ENCODE data around the gene SLC22A23. TPM values are rescaled to one million over a fixed set of nuclear protein-coding genes. Genes with fewer than 3 reads are reported as not detected.
A peak's percentile ranks its signal among the peaks of the same experiment; 100 is the strongest.

Gene SLC22A23
- total RNA-seq, 4 donors from 2014 or later: 26.6 to 42.6 (median 37.6) TPM

DNA sequence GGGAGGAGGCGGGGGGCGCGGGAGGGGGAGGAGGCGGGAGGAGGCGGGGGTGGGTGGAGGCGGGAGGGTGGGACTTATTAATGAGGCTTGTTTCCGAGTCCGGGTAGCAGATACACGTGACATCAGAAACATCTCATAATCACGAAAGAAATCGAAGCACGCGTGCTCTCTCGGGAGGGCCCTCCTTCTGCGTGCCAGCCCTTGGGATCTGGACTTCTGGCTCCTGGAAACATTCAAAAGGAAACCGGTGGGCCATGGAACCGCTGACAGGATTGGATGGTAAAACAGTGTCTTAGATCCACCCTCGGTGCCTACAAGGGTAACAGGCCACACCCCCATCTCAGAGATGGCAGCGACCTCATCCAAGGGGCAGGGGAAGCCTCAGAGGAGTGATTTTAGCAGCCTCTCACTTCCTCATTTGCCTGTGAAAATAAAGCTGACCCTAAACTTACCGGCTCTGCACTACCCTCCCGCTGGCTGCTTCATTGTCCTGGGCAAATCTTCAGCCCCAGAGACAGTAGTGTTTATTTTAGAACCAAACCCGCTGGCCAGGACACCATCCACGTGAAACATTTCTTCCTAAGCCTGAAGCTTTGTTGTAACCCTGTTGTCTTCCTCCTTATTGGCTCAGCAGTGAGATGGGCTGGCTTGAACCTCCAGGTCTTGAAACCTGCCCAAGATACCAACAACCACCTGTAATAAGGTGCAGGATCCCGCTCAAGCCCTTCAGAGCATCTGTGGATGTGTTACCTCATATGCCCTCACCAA, 100.6 kb downstream of the SLC22A23 start:
- Histone ChIP-seq H3K4me3 (peak overlapping the region in 3 of 4 donors; percentile 31 to 60 (median 38)), H3K27me3 (no peaks in the 10 kb centered on the region), H3K4me1 (peaks cover 26 to 83% (median 32%) of the 10 kb centered on the region in 3 donors), H3K9me3 (no peaks in the 10 kb centered on the region), H3K36me3 (no peaks in the 10 kb centered on the region), H3K27ac (peak overlapping the region; percentile 75 to 95 (median 94))
- peak in 1 of 4 donors; percentile 17 for TF ChIP-seq POLR2A (IDR thresholded peaks at IDR 0.05)
- TF ChIP-seq, protein P1, sequence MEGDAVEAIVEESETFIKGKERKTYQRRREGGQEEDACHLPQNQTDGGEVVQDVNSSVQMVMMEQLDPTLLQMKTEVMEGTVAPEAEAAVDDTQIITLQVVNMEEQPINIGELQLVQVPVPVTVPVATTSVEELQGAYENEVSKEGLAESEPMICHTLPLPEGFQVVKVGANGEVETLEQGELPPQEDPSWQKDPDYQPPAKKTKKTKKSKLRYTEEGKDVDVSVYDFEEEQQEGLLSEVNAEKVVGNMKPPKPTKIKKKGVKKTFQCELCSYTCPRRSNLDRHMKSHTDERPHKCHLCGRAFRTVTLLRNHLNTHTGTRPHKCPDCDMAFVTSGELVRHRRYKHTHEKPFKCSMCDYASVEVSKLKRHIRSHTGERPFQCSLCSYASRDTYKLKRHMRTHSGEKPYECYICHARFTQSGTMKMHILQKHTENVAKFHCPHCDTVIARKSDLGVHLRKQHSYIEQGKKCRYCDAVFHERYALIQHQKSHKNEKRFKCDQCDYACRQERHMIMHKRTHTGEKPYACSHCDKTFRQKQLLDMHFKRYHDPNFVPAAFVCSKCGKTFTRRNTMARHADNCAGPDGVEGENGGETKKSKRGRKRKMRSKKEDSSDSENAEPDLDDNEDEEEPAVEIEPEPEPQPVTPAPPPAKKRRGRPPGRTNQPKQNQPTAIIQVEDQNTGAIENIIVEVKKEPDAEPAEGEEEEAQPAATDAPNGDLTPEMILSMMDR (IDR thresholded peaks at IDR 0.05): no peak
- intact Hi-C loops (cut with DNase I): no loop called here
- peak; percentile 29 for DNase-seq
- WGBS, 2 donors: 0 to 12% methylated on average over 4 to 6 of the region's 24 CpGs

DNA sequence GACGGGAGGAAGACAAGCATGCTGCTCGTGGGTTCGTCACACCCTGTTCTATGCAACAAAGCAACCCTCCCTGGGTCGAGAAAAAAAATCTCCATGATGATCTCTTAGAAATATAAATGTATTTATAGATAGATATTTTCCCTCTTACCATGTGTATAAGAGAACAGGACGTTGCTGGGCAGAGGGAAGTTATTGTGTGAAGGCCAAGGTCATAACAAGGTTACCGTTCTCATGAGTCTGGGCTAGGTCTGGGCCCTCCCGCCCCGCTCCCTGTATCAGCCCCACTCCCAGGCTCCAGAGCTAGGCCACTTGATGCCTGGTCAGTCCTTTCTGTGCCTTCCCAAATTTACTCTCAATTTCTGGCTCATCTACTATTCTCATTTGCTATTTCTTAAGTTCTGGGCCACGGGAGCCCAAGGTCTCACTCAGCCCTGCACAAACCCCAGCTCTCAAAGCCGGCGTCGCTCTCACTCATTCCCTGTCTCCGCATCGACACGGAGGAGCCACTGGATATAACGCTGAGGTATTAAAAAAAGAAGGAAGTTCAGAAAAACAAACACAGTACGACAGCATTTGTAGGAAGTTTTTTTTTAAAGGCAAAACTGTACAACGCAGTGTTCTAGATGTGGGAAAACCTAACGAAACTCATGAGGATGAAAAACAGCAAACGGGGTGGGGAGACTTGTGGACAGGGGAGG, 101.3 kb downstream of the SLC22A23 start:
- peak overlapping the region in 3 of 4 donors; percentile 31 to 60 (median 38) for H3K4me3 ChIP-seq

GRCh38 chr6:3355011-3355357, 101.9 kb downstream of the SLC22A23 start:
- TF ChIP-seq POLR2A (IDR thresholded peaks at IDR 0.05): no peak
- TF ChIP-seq, protein P1 (IDR thresholded peaks at IDR 0.05): no peak
- 61 to 75% methylated on average over 4 of the region's 4 CpGs for WGBS, 2 donors
- Histone ChIP-seq H3K27ac (peak overlapping the region; percentile 75 to 95 (median 94)), H3K27me3 (no peaks in the 10 kb centered on the region), H3K4me3 (no peak overlapping the region), H3K4me1 (peaks cover 25 to 87% (median 39%) of the 10 kb centered on the region in 3 donors), H3K9me3 (no peaks in the 10 kb centered on the region), H3K36me3 (no peaks in the 10 kb centered on the region)
- intact Hi-C loops (cut with DNase I): no loop called here
- DNase-seq: no peak

More for the DNA sequence above, 101.3 kb downstream of the SLC22A23 start:
- 15 to 20% methylated on average over 12 to 18 of the region's 20 CpGs for WGBS, 2 donors
- Histone ChIP-seq H3K36me3 (no peaks in the 10 kb centered on the region), H3K27me3 (no peaks in the 10 kb centered on the region), H3K27ac (peak overlapping the region; percentile 75 to 95 (median 94)), H3K4me1 (peaks cover 26 to 87% (median 39%) of the 10 kb centered on the region in 3 donors), H3K9me3 (no peaks in the 10 kb centered on the region)
- no peak for DNase-seq
- intact Hi-C loops (cut with DNase I): no loop called here
- TF ChIP-seq, protein P1 (IDR thresholded peaks at IDR 0.05): no peak
- peak in 2 of 4 donors; percentile 8 to 19 for TF ChIP-seq POLR2A (IDR thresholded peaks at IDR 0.05)

DNA sequence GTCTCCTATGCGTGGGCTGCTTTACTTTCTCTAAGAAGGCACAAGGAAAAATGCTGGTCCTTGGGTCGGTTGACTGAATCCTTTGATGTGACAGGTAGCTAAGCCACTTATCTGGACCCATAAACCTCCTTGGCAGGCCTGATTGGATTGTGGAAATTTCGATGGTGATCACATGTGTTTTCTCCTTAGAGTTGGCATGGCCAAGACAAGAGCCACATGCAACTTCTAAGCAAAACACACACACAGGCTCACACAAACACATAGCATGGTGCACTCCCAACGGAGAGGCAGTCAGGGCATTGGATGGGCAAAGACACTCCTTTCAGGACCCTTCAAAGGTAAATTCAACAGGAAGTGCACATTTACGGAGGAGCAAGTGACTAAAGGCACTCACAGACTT, 102.9 kb downstream of the SLC22A23 start:
- H3K4me1 ChIP-seq: peaks cover 15 to 87% (median 32%) of the 10 kb centered on the region in 3 donors
- peak overlapping the region in 3 of 4 donors; percentile 92 to 95 (median 95) for H3K27ac ChIP-seq
- intact Hi-C loops (cut with DNase I): no loop called here
- WGBS, 2 donors: 74 to 95% methylated on average over 4 to 5 of the region's 5 CpGs
- H3K27me3 ChIP-seq: no peaks in the 10 kb centered on the region
- no peak for TF ChIP-seq POLR2A (IDR thresholded peaks at IDR 0.05)
- TF ChIP-seq, protein P1 (IDR thresholded peaks at IDR 0.05): no peak
- no peaks in the 10 kb centered on the region for H3K9me3 ChIP-seq
- H3K36me3 ChIP-seq: no peaks in the 10 kb centered on the region
- no peak overlapping the region for H3K4me3 ChIP-seq
- DNase-seq: no peak
